Hematopoietic multipotent progenitor cell treated with erythropoietin and hydrocortisone succinate and interleukin-3 and kit ligand, for 15 days (in vitro differentiated cells): ENCODE results near the gene DDX24.
"Not testable (repeated sequence)": the region's sequence is repeated elsewhere in the genome, so short reads cannot be mapped to it uniquely, and the experiment has no call there.

Experiments used
- DNase-seq: peaks from one replicate; pipeline ENCODE4 v3.0.0-alpha.2; 2015; ENCODE audit warnings: low spot score

DDX24 gene

DNA sequence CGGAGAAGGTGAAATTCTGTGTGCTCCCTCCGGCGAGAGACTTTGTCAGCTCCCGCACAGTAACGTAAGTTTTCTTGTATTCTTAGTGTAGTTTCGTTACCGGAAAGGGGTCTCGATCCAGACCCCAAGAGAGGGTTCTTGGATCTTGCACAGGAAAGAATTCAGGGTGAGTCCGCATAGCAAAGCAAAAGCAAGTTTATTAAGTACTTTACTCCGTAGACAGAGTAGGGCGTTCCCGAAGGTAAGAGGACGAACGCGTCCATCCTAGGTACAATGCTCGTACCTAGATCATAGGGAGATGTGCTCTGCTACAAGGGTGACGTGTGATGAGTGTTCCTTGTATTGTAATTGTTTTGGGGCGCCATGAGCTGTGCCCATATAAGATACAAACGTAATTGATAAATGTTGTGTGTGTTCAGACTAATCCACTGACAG, 401 bp upstream of the DDX24 start:
- no peak for DNase-seq

GRCh38 chr14:94079891-94080620, 946 bp downstream of the DDX24 start:
- DNase-seq = peak; percentile 14

- no peak for DNase-seq
These were observed 3.2 kb downstream of the DDX24 start for GRCh38 chr14:94077823-94078222.

GRCh38 chr14:94077111-94077821, 3.7 kb downstream of the DDX24 start:
- DNase-seq = no peak

DNA sequence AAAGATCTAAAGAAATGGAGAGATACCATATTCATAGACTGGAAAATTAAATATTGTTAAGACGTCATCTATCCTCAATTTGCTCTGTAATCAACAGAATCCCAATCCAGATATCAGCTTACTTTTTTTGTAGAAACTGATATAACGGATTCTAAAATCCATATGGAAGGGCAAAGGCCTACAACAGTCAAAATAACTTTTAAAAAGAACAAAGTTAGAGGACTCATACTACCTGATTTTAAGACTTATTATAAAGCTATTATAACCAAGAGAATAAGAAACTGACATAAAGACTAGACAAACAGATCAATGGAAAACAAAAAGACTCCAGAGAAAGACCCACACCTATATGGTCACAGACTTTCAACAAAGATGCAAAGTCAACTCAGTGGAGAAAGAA, 6.0 kb downstream of the DDX24 start:
- DNase-seq = no peak

DNA sequence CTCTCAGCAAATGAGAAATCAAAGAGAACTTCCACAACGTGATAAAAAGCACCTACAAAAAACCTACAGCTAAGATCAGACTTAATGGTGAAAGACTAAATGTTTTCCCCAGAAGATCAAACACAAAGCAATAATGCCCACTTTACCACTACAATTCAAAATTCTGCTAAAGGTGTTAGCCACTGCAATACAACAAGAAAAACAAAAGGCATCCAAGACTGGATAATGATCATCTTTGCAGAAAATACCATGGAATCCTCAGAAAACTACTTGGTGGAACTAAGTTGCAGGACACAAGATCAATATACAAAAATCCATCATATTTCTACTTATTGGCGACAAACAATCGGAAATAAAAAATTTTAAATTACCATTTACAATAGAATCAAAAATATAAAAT, 6.5 kb downstream of the DDX24 start:
- DNase-seq = no peak

DNA sequence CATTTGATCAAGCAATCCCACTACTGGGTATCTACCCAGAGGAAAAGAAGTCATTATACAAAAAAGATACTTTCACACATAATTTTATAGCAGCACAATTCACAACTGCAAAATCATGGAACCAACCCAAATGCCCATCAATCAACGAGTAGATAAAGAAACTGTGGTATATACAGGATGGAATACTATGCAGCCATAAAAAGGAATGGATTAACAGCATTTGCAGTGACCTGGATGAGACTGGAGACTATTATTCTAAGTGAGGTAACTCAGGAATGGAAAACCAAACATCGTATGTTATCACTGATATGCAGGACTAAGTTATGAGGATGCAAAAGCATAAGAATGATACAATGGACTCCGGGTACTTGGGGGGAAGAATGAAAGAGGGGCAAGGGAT, 8.9 kb downstream of the DDX24 start:
- DNase-seq = not testable (repeated sequence)

DNA sequence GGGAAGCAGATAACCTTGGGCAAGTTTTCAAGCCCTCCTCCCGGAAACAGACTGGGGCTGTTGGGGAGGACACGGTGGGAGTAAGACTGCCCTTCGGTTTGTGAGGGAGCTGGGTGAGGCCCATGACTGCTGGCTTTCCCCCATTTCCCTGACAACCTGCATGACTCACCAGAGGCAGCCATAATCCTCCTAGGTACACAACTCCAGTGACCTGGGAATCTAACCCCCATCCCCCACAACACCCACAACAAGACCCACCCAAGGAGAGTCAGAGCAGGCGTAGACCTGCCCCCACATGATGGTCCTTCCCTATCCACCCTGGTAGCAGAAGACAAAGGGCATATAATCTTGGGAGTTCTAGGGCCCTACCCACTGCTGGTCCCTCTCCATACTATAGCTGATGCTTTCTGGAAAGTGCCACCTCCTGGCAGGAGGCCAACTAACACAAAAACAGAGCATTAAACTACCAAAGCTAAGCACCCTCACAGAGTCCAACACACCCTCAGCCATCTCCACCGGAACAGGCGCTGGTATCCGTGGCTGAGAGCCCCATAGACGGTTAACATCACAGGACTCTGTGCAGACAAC, 14.8 kb downstream of the DDX24 start:
- DNase-seq = no peak

DNA sequence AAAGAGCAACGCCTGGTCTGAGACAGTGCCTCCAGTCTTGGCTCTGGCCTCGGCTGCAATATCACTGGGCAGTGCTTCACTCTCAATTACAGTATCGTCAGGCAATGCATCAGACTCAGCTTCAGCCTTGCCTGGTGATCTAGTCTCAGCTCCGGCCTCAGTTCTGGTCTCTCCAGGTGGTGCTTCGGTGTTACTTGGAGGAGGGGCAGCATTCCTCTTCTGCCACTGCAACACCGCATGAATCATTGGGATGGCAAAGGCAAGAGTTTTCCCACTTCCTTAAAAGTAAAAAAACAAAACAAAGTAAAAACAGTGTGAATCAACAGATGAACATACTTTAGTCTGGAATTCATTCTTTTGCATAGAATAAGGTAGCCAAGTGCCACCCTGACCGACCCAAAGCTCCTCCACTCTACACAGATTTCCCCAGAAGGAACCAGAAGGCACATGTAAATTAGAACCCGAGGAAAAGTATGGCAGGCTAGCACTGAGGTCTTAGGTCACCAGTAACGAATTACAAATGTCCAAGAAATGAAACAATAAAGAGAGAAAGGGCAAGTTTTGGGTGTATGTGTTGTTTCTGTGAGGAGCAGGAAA, 18.6 kb downstream of the DDX24 start:
- DNase-seq = no peak

- DNase-seq = no peak
These were observed 21.0 kb downstream of the DDX24 start for GRCh38 chr14:94059998-94060397.

DNA sequence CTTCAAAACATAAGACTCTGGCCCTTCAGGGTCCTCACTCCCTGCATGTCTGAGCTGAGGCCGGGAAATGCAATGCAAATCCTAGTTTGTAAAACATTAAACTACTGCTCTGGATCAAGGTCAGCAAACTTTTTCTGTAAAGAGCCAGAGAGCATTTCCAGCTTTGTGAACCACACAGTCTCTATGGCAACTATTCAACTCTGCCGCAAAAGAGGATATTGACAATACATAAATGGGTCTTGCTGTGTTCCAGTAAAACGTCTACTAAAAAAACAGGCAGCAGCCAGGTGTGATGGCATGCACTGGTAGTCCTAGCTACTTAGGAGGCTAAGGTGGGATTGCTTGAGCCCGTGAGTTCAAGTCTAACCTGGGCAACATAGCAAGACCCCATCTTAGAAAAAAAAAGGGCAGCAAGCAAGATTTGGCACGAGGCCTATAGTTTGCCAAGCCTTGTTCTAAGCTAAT, 22.3 kb downstream of the DDX24 start:
- DNase-seq = no peak

DNA sequence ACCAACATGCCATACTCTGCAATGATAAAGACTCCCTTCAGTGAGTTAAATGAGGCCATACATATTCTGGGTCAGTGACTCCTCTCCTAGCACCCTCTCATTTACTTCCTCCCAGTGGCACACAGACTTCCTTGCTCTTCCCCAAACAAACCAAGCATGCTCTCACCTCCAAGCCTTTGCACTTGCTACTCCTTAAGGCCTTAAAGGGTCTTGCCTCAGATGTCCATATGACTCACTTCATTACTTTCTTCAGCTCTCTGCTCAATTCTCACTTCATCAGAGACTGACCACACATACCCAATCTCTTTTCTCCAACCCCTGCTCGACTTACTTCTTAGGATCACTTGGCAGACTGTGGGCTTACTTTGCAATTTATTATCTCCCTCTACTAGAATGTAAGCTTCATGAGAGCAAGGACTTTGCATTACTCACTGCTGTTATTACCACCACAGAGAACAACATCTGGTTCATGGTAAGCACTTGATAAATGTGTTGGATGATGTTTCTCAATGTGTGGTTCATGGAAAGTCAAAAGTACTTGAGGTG, 22.8 kb downstream of the DDX24 start:
- peak; percentile 30 for DNase-seq

GRCh38 chr14:94056579-94057308, 24.3 kb downstream of the DDX24 start:
- peak; percentile 14 for DNase-seq

DNA sequence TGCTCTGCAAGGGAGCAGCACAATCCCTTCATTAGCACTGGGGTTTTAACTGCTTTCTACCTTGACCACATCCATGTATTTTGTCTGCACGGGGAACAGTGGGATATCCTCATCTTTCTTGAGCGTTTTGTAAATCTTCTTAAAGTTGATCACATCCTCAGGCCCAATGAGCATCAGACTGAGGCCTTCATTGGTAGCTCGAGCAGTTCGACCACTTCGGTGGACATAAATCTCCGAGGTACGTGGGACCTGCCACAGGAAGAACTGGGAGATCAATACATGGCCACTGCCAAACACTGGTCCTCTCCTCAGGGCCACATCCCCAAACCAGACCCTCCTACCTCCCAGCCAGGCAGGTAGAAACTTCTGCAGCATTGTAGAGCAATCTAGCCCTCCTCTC, 26.1 kb downstream of the DDX24 start:
- DNase-seq = no peak

DNA sequence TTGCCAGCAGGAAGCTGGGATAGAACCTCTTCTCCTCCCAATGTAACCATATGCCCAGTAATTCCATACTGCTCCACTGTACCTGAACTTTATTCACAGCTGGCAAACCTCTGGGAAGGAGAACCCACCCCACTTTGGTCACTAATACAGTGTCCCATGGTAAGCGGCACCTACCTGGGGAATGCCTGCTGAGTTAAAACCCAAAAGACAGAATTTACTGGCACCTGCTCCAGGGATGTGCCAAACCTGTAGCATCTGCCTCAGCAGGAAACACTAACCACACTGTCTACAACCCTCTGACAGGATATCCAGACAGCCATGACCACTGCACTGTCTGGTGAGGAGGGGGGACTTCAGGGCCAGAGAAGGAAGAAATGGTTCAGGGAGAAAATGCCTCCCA, 26.6 kb downstream of the DDX24 start:
- no peak for DNase-seq

- DNase-seq = no peak
These were observed 28.3 kb downstream of the DDX24 start for GRCh38 chr14:94052662-94053061.

DNA sequence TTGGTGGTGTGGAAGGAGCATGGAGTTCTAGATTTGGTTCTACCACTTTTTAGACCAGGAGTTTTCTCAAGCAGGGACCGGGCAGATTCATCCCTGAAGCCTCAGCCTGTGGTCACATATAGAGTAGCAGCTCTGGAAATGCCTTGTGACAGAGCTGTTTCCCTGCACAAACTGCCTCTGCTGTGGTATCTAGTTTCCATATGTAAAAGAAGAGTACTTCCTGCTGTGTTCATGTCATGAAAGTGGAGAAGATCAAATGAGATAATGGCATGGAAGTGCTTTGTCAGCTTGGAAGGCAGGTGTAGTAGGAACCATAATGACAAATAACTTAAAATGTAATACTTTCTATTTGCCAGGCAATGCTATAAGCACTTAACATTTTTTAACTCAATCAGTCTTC, 28.8 kb downstream of the DDX24 start:
- no peak for DNase-seq

GRCh38 chr14:94051779-94052178, 29.2 kb downstream of the DDX24 start:
- DNase-seq = no peak

DNA sequence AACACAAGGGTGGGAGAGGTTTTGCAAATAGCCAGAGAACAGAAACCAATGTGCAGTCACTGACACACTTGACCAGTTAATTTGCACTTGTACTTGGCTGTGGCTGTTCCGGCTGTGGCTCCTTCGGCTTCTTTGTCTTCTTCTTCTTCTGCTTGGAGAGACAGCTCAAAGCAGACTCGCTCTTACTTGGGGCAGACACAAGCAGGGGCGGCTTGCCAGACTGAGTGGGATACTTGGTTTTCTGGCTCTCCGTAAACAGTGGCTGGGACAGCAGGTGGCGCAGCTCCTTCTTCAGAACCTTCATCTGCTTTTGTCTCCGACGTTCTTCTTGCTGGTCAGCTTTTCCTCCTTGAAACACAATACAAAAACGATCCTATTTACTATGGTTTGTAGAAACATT, 29.9 kb downstream of the DDX24 start:
- DNase-seq = peak; percentile 25

- no peak for DNase-seq
These were observed 30.6 kb downstream of the DDX24 start for GRCh38 chr14:94050231-94050880.

GRCh38 chr14:94049625-94050023, 31.4 kb downstream of the DDX24 start:
- DNase-seq = no peak
